Heart left ventricle (tissue), 16 donors: ENCODE results near the gene PKDCC. TPM values are rescaled to one million over a fixed set of nuclear protein-coding genes. Genes with fewer than 3 reads are reported as not detected.

Experiments
- ATAC-seq, 4 donors: fragments of 200-7000 bp; cut with Tn5 transposase; one replicate each; pipeline ENCODE4 v1.9.1; 2020 to 2022; ENCODE audit warnings: moderate library complexity in 4 of 4, mild to moderate bottlenecking in 3 of 4, moderate number of reproducible peaks in 1 of 4
- DNase-seq, 5 donors: peaks; one replicate each; pipeline ENCODE4 v3.0.0-alpha.2; 2020
- H3K27ac ChIP-seq, 12 donors: fragments of 200-600 bp; sonication (generic) in 4 of 12; one replicate each; pipeline versions ENCODE4 v1.5.0 to v1.8.0; 2016 to 2022; ENCODE audit warnings: mild to moderate bottlenecking in 2 of 12
- H3K27me3 ChIP-seq, 9 donors: fragments of 200-600 bp; sonication (generic) in 2 of 9; one replicate each; pipeline versions ENCODE4 v1.5.1 to v1.8.0; 2016 to 2022; ENCODE audit warnings: mild to moderate bottlenecking in 3 of 9
- H3K36me3 ChIP-seq, 9 donors: fragments of 200-600 bp; sonication (generic) in 2 of 9; one replicate each; pipeline versions ENCODE4 v1.5.0 to v1.8.0; 2018 to 2022; ENCODE audit warnings: mild to moderate bottlenecking in 2 of 9
- H3K4me1 ChIP-seq, 12 donors: fragments of 200-600 bp; sonication (generic) in 4 of 12; one replicate each; pipeline versions ENCODE4 v1.5.0 to v1.8.0; 2016 to 2022; ENCODE audit warnings: mild to moderate bottlenecking in 3 of 12
- H3K4me3 ChIP-seq, 12 donors: fragments of 200-600 bp; sonication (generic) in 4 of 12; one replicate each; pipeline versions ENCODE4 v1.5.0 to v1.8.0; 2017 to 2022; ENCODE audit warnings: mild to moderate bottlenecking in 9 of 12, moderate library complexity in 4 of 12
- H3K9me3 ChIP-seq, 12 donors: fragments of 200-600 bp; sonication (generic) in 4 of 12; one replicate each; pipeline versions ENCODE4 v1.5.0 to v1.8.0; 2016 to 2022; ENCODE audit warnings: mild to moderate bottlenecking in 1 of 12
- CTCF ChIP-seq, 12 donors: fragments of 200-600 bp; sonication (generic) in 4 of 12; IDR thresholded peaks; one replicate each; pipeline versions ENCODE4 v1.5.0 to v1.8.0; 2018 to 2022; ENCODE audit warnings: antibody characterized with exemption in 12 of 12, mild to moderate bottlenecking in 5 of 12
- POLR2A ChIP-seq, 2 donors: fragments of 450-650 bp; IDR thresholded peaks; one replicate each; pipeline ENCODE4 v1.6.1; 2017; ENCODE audit warnings: antibody characterized with exemption in 2 of 2, mild to moderate bottlenecking in 2 of 2, moderate library complexity in 2 of 2
- WGBS, 4 donors: extraction: QIAGEN DNeasy Blood & Tissue Kit in 2 of 4; methylation state at CpG; one replicate each; pipeline versions ENCODE4 v1.1.5 to v1.1.7; 2013 to 2018; 5-methylcytosine and 5-hydroxymethylcytosine counted together
- intact Hi-C, 10 donors: fragments of 100-400 bp; cut with DNase I; formaldehyde crosslinking; loops; one replicate each; pipeline versions ENCODE4 v1.11.1 to v1.14.2; 2022
- polyA plus RNA-seq, 2 donors: library from polyadenylated mRNA; stranded (reverse); fragments of 200-250 nt; gene quantifications; one replicate each; pipeline ENCODE4 v1.2.3, GENCODE V29; 2013
- total RNA-seq, 9 donors: library from RNA; depleted of rRNA in 2 of 9; stranded (reverse); fragments of >200 nt in 2 of 9; fragmentation: NEBNext Ultra II Directional in 3 of 9; extraction: Animal tissue kit (Norgen Biotek cat#: 25700) in 3 of 9; gene quantifications; one replicate each; pipeline versions ENCODE4 v1.1.0 to v1.2.4, GENCODE V29; 2016 to 2023
- donor health status: ischemic (EF 13 %, LVEDD 7.1; RV severe dilation, severe dysfunction).
- donor health status: healthy with polysubstance abuse.
- donor health status: DM: no; HTN: yes; CAD: no.
- donor health status: DM: no; HTN: no; CAD: no.
- donor health status: ischemic (EF 25% LVEDD 6.9; RV normal size, moderate dysfunction).
- donor health status: ischemic (EF 25% LVEDD 5.7; RV mildly dilated, moderate dysfunction).
- donor health status: healthy.
- donor health status: DM: yes; HTN: yes; CAD: no.
- donor health status: ischemic (EF 35%, LVEDD 5.7; RV mildly dilated, moderate dysfunction).
- donor health status: nonischemic (EF 11% LVEDD 7.7; RV severe dilation, severe dysfunction).
- donor health status: DM: yes; HTN: yes; CAD: no.
- donor health status: PGD.
- donor health status: ischemic (EF 29% LVEDD 5.4; RV normal size, mild dysfunction).
- donor health status: nonischemic (EF 23%, LVEDD 6.1; RV moderate dilation, normal function).

Gene PKDCC
- total and polyA plus RNA-seq, 11 donors = 22.7 to 124 (median 53.2) TPM

- TF ChIP-seq POLR2A (IDR thresholded peaks at IDR 0.05) = no peak
- TF ChIP-seq CTCF (IDR thresholded peaks at IDR 0.05) = no peak
- peaks cover 0 to 3% (median 0%) of the 10 kb centered on the region in 9 donors for H3K36me3 ChIP-seq
- peak overlapping the region; percentile 49 to 98 (median 86) for H3K27ac ChIP-seq
- WGBS, 4 donors = 7 to 11% (median 8%) methylated on average over 35 to 39 of the region's 39 CpGs
- H3K9me3 ChIP-seq = no peaks in the 10 kb centered on the region
- ATAC-seq (peak in 2 of 4 donors; percentile 1 to 6), DNase-seq (peak in 1 of 5 donors; percentile 70)
- H3K4me1 ChIP-seq = peaks cover 3 to 53% (median 15%) of the 10 kb centered on the region in 12 donors
- intact Hi-C loops = loop anchor here in 4 of 10 donors (5.0 to 10.0 kb wide), 3 partner anchors 92 to 115 kb away; no protein-coding TSS in a partner anchor
- peaks cover 0 to 39% (median 0%) of the 10 kb centered on the region in 9 donors for H3K27me3 ChIP-seq
- H3K4me3 ChIP-seq = peak overlapping the region; percentile 66 to 96 (median 76)
Observed at GRCh38 chr2:42046819-42047487, 868 bp upstream of the PKDCC start.

GRCh38 chr2:42048299-42049220 lies 739 bp downstream of the PKDCC start:
- peak overlapping the region; percentile 66 to 96 (median 80) for H3K4me3 ChIP-seq
- peaks cover 7 to 69% (median 31%) of the 10 kb centered on the region in 12 donors for H3K4me1 ChIP-seq
- peak in 1 of 5 donors; percentile 54 for DNase-seq
- peaks cover 0 to 11% (median 0%) of the 10 kb centered on the region in 9 donors for H3K36me3 ChIP-seq
- TF ChIP-seq POLR2A (IDR thresholded peaks at IDR 0.05) (no peak), CTCF (IDR thresholded peaks at IDR 0.05) (no peak)
- peaks cover 0 to 39% (median 0%) of the 10 kb centered on the region in 9 donors for H3K27me3 ChIP-seq
- peak overlapping the region; percentile 68 to 95 (median 89) for H3K27ac ChIP-seq
- intact Hi-C loops = loop anchor here in 4 of 10 donors (5.0 to 10.0 kb wide), 3 partner anchors 94 to 116 kb away; no protein-coding TSS in a partner anchor
- peak in 3 of 4 donors; percentile 2 to 11 (median 9) for ATAC-seq
- 0 to 3% (median 2%) methylated on average over 20 to 80 of the region's 80 CpGs for WGBS, 4 donors
- no peaks in the 10 kb centered on the region for H3K9me3 ChIP-seq

GRCh38 chr2:42049221-42050009 lies 1.6 kb downstream of the PKDCC start:
- peak overlapping the region; percentile 66 to 96 (median 80) for H3K4me3 ChIP-seq
- H3K4me1 ChIP-seq = peaks cover 10 to 78% (median 40%) of the 10 kb centered on the region in 12 donors
- ATAC-seq (peak in 1 of 4 donors; percentile 3), DNase-seq (peak in 1 of 5 donors; percentile 46)
- no peaks in the 10 kb centered on the region for H3K9me3 ChIP-seq
- peaks cover 0 to 19% (median 0%) of the 10 kb centered on the region in 9 donors for H3K36me3 ChIP-seq
- TF ChIP-seq CTCF (IDR thresholded peaks at IDR 0.05) (no peak), POLR2A (IDR thresholded peaks at IDR 0.05) (no peak)
- intact Hi-C loops = loop anchor here in 8 of 10 donors (5.0 to 10.0 kb wide), 6 partner anchors 95 to 127 kb away; no protein-coding TSS in a partner anchor
- WGBS, 4 donors = 27 to 32% (median 27%) methylated on average over 11 of the region's 11 CpGs
- H3K27me3 ChIP-seq = peaks cover 0 to 39% (median 0%) of the 10 kb centered on the region in 9 donors
- peak overlapping the region; percentile 68 to 95 (median 89) for H3K27ac ChIP-seq
